B cell (primary cell): ENCODE results near the gene ZNF574. TPM values are rescaled to one million over a fixed set of nuclear protein-coding genes. Genes with fewer than 3 reads are reported as not detected.
"Not testable (repeated sequence)": the region's sequence is repeated elsewhere in the genome, so short reads cannot be mapped to it uniquely, and the experiment has no call there.

Experiments used
- ATAC-seq: fragments of 200-7000 bp; cut with Tn5 transposase; one replicate; pipeline ENCODE4 v1.10.0; 2021; ENCODE audit warnings: low read depth, mild to moderate bottlenecking, moderate number of reproducible peaks, moderate library complexity
- CTCF ChIA-PET: fragments of 350-600 bp; sonication (Branson Sonifier 250); formaldehyde crosslinking; loops from one replicate; lab custom pipeline; 2021; ENCODE audit warnings: antibody characterized with exemption, inconsistent platforms; lab: Charles Lee
- POLR2A ChIA-PET: fragments of 350-600 bp; sonication (Branson Sonifier 250); formaldehyde crosslinking; loops from one replicate; lab custom pipeline; 2021; ENCODE audit warnings: antibody characterized with exemption; lab: Charles Lee
- DNase-seq: peaks from one replicate; pipeline ENCODE4 v3.0.0; 2013
- H2AFZ ChIP-seq: 2 replicates; pipeline ENCODE4 v1.6.1; 2012; ENCODE audit warnings: mild to moderate bottlenecking, low read depth, low read length; ENCODE audit not compliant: insufficient read depth, poor library complexity, severe bottlenecking
- H3K27ac ChIP-seq, 2 donors: 1 replicate in 1 of 2; 2 replicates in 1 of 2; pipeline ENCODE4 v1.5.1; 2012 to 2013; ENCODE audit warnings: low read length in 2 of 2, mild to moderate bottlenecking in 2 of 2, moderate library complexity in 1 of 2
- H3K27me3 ChIP-seq, 4 experiments: fragments of 200-600 bp in 1 of 4; sonication (generic) in 1 of 4; replicated peaks in 1 of 4; 1 replicate in 2 of 4; 2 replicates in 2 of 4; pipeline versions ENCODE4 v1.6.1 to v1.7.0; 2013 to 2016; ENCODE audit warnings: low read length in 3 of 4, mild to moderate bottlenecking in 2 of 4, mixed read lengths in 1 of 4, moderate library complexity in 1 of 4; ENCODE audit not compliant: insufficient read depth in 4 of 4, control insufficient read depth in 3 of 4; ENCODE audit errors: control extremely low read depth in 1 of 4
- H3K36me3 ChIP-seq, 2 experiments: replicated peaks in 1 of 2; 1 replicate in 1 of 2; 2 replicates in 1 of 2; pipeline versions ENCODE4 v1.6.1 to v1.7.1; 2013; ENCODE audit warnings: low read length in 1 of 2; ENCODE audit not compliant: insufficient read depth in 2 of 2, control insufficient read depth in 1 of 2; ENCODE audit errors: control extremely low read depth in 1 of 2, extremely low read depth in 1 of 2
- H3K4me1 ChIP-seq, 2 donors: fragments of 200-600 bp in 1 of 2; sonication (generic) in 1 of 2; 1 replicate in 1 of 2; 2 replicates in 1 of 2; pipeline versions ENCODE4 v1.5.1 to v1.6.1; 2013 to 2017; ENCODE audit warnings: low read length in 2 of 2; ENCODE audit not compliant: control insufficient read depth in 2 of 2, insufficient read depth in 2 of 2
- H3K4me2 ChIP-seq: replicated peaks from 2 replicates; pipeline ENCODE3; 2012; ENCODE audit warnings: mild to moderate bottlenecking, low read depth, low read length; ENCODE audit not compliant: poor library complexity, severe bottlenecking
- H3K4me3 ChIP-seq, 5 experiments: fragments of 200-600 bp in 1 of 5; sonication (generic) in 1 of 5; 1 replicate in 3 of 5; 2 replicates in 2 of 5; pipeline versions ENCODE4 v1.5.1 to v1.7.0; 2011 to 2016; ENCODE audit warnings: low read length in 4 of 5, mild to moderate bottlenecking in 4 of 5, low read depth in 2 of 5, control low read depth in 1 of 5, moderate library complexity in 1 of 5; ENCODE audit not compliant: insufficient read depth in 1 of 5; ENCODE audit errors: control extremely low read depth in 1 of 5, extremely low read depth in 1 of 5
- H3K79me2 ChIP-seq: fragments of 200-600 bp; sonication (generic); one replicate; pipeline ENCODE4 v1.6.0; 2016; ENCODE audit warnings: low read length; ENCODE audit not compliant: control insufficient read depth, insufficient read depth
- H3K9ac ChIP-seq: fragments of 200-600 bp; sonication (generic); 2 replicates; pipeline ENCODE4 v1.6.1; 2017; ENCODE audit warnings: mild to moderate bottlenecking, low read length, moderate library complexity
- H3K9me3 ChIP-seq, 3 donors: one replicate each; pipeline versions ENCODE4 v1.6.1 to v1.7.1; 2013; ENCODE audit warnings: low read length in 2 of 3; ENCODE audit not compliant: control insufficient read depth in 2 of 3, insufficient read depth in 1 of 3; ENCODE audit errors: control extremely low read depth in 1 of 3
- H4K20me1 ChIP-seq: 2 replicates; pipeline ENCODE4 v1.6.0; 2012; ENCODE audit warnings: mild to moderate bottlenecking, low read length; ENCODE audit not compliant: insufficient read depth, control insufficient read depth, poor library complexity, severe bottlenecking
- H3K27ac Mint-ChIP-seq: one replicate; pipeline ENCODE4 v1.8.0; 2021; ENCODE audit warnings: mixed read lengths
- H3K27me3 Mint-ChIP-seq: one replicate; pipeline ENCODE4 v1.8.0; 2021; ENCODE audit warnings: mixed read lengths
- H3K4me1 Mint-ChIP-seq: one replicate; pipeline ENCODE4 v1.8.0; 2021; ENCODE audit warnings: mixed read lengths
- H3K4me3 Mint-ChIP-seq: one replicate; pipeline ENCODE4 v1.8.0; 2021; ENCODE audit warnings: mixed read lengths
- H3K9me3 Mint-ChIP-seq: one replicate; pipeline ENCODE4 v1.8.0; 2022; ENCODE audit warnings: mixed read lengths; ENCODE audit not compliant: insufficient read depth
- EZH2 ChIP-seq: IDR thresholded peaks from 2 replicates; pipeline ENCODE4 v1.6.1; 2012; ENCODE audit warnings: borderline replicate concordance, low read depth, mild to moderate bottlenecking, moderate library complexity, low read length; ENCODE audit not compliant: insufficient read depth, poor library complexity, severe bottlenecking
- WGBS: methylation state at CpG from one replicate; pipeline ENCODE4 v1.1.5; 2013; ENCODE audit warnings: missing lambda C conversion rate; ENCODE audit not compliant: insufficient coverage; 5-methylcytosine and 5-hydroxymethylcytosine counted together
- intact Hi-C: fragments of 100-400 bp; cut with micrococcal nuclease; formaldehyde crosslinking; loops from one replicate; pipeline ENCODE4 v1.10.0; 2022
- polyA plus RNA-seq: library from polyadenylated mRNA; depleted of rRNA; stranded (reverse); fragments of >200 nt; gene quantifications from 2 replicates; pipeline ENCODE4 v1.2.3, GENCODE V29; 2012
- total RNA-seq, 2 donors: library from RNA; stranded (reverse); fragments of 120-200 nt in 1 of 2; gene quantifications; 1 replicate in 1 of 2; 2 replicates in 1 of 2; pipeline versions ENCODE4 v1.2.3 to v1.2.4, GENCODE V29; 2013 to 2022
- TF ChIP-seq, protein P1 (sequence below): fragments of 200-600 bp; IDR thresholded peaks from one replicate; pipeline ENCODE4 v1.8.0; 2022; ENCODE audit warnings: antibody characterized with exemption, mild to moderate bottlenecking

ZNF574 gene
- total and polyA plus RNA-seq, 2 donors (not counting 1 experiment from before 2014, with no cell fraction given) = 27.4 to 29.1 TPM

DNA sequence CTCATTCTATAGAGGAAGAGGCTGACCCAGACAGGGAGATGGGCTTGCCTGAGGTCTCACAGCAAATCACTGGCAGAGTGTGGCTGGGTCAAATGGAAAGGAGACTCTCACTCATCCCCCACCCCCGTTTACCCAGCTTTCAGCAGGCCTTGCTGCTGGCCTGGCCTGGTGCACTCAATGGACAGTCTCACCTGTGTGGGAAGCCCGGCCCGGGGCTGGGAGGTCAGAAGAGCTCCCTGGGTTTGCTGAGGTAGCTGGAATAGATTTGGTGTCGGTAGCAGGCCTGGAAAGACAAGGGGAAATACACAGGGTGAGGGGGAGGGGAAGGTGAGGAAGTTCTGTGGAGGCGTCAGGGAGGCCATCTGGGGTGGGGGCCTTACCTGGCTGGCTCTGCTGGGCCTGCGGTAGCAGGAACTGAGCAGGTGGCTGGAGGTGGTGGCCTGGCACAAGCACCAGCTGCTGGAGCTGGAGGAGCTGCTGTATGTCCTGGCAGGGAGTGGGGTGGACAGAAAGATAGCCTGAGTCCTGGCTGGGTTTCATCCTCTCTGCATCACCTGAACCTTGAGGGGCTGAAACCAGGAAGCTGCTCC is 23.5 kb downstream of the ZNF574 start:
- Histone ChIP-seq H3K4me1 (no peaks in the 10 kb centered on the region), H3K27me3 (no peaks in the 10 kb centered on the region), H3K36me3 (peaks cover 1 to 76% of the 10 kb centered on the region in 2 experiments), H4K20me1 (peaks cover 100% of the 10 kb centered on the region), H3K27ac (peak overlapping the region in 1 of 2 donors; percentile 19), H3K9me3 (no peaks in the 10 kb centered on the region), H3K79me2 (peaks cover 61% of the 10 kb centered on the region), H3K9ac (no peak overlapping the region), H3K4me3 (no peak overlapping the region), H2AFZ (no peak overlapping the region), H3K4me2 (no peak overlapping the region)
- no peak for TF ChIP-seq EZH2
- TF ChIP-seq, protein P1, sequence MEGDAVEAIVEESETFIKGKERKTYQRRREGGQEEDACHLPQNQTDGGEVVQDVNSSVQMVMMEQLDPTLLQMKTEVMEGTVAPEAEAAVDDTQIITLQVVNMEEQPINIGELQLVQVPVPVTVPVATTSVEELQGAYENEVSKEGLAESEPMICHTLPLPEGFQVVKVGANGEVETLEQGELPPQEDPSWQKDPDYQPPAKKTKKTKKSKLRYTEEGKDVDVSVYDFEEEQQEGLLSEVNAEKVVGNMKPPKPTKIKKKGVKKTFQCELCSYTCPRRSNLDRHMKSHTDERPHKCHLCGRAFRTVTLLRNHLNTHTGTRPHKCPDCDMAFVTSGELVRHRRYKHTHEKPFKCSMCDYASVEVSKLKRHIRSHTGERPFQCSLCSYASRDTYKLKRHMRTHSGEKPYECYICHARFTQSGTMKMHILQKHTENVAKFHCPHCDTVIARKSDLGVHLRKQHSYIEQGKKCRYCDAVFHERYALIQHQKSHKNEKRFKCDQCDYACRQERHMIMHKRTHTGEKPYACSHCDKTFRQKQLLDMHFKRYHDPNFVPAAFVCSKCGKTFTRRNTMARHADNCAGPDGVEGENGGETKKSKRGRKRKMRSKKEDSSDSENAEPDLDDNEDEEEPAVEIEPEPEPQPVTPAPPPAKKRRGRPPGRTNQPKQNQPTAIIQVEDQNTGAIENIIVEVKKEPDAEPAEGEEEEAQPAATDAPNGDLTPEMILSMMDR = no peak
- H3K27ac Mint-ChIP-seq = no peak overlapping the region
- ChIA-PET POLR2A (no interaction called here), CTCF (interaction anchor here (0.7 to 1.1 kb wide), 4 partner anchors 21 to 197 kb away, joined by 3 to 4 read pairs (median 3); no protein-coding TSS in a partner anchor)
- H3K9me3 Mint-ChIP-seq = no peaks in the 10 kb centered on the region
- H3K4me1 Mint-ChIP-seq = peaks cover 12% of the 10 kb centered on the region
- H3K27me3 Mint-ChIP-seq = no peaks in the 10 kb centered on the region
- H3K4me3 Mint-ChIP-seq = no peak overlapping the region
- ATAC-seq (no peak), DNase-seq (no peak)
- intact Hi-C loops = no loop called here
- 92% methylated on average over 5 of the region's 6 CpGs for WGBS

DNA sequence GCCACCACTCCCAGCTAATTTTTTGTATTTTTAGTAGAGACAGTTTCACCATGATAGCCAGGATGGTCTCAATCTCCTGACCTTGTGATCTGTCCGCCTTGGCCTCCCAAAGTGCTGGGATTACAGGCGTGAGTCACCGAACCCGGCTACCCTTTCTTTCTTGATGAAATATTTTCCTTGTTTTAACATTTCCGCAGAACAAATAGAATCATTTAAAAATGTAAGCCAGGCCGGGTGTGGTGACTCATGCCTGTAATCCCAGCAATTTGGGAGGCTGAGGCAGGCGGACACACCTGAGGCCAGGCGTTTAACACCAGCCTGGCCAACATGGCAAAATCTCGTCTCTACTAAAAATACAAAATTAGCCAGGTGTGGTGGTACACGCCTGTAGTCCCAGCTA is 24.3 kb downstream of the ZNF574 start:
- H3K27ac Mint-ChIP-seq, H3K9me3 Mint-ChIP-seq, H3K4me2 ChIP-seq, H3K27me3 ChIP-seq, DNase-seq, H3K27me3 Mint-ChIP-seq, H3K9me3 ChIP-seq, ATAC-seq, H3K4me3 Mint-ChIP-seq, H2AFZ ChIP-seq, POLR2A ChIA-PET, intact Hi-C loops, H3K27ac ChIP-seq, H3K4me3 ChIP-seq, H3K9ac ChIP-seq, H3K4me1 ChIP-seq: not testable (repeated sequence)
- H3K4me1 Mint-ChIP-seq = peaks cover 12% of the 10 kb centered on the region
- CTCF ChIA-PET = interaction anchor here (1.2 to 1.7 kb wide), 3 partner anchors 10 to 84 kb away, joined by 3 to 9 read pairs (median 3); no protein-coding TSS in a partner anchor
- WGBS = 97% methylated on average over 7 of the region's 10 CpGs
- peaks cover 68% of the 10 kb centered on the region for H3K79me2 ChIP-seq
- H3K36me3 ChIP-seq = peaks cover 1 to 76% of the 10 kb centered on the region in 2 experiments
- H4K20me1 ChIP-seq = peaks cover 100% of the 10 kb centered on the region
